HL-60 (cell line): ENCODE results near the gene PRRX2.

Experiments
- DNase-seq, 2 experiments: peaks; one replicate each; pipeline ENCODE4 v3.0.0-alpha.2; 2010 to 2020; ENCODE audit warnings: low read depth in 1 of 2, low spot score in 1 of 2
- H3K27ac ChIP-seq: fragments of 250-450 bp; sonication (Bioruptor Pico); replicated peaks from 2 replicates; pipeline ENCODE4 v1.5.1; 2020; ENCODE audit warnings: mild to moderate bottlenecking, moderate library complexity
- H3K27me3 ChIP-seq: fragments of 250-450 bp; sonication (Bioruptor Pico); 2 replicates; pipeline ENCODE4 v1.5.1; 2021; ENCODE audit warnings: mild to moderate bottlenecking, moderate library complexity; ENCODE audit not compliant: insufficient read depth, poor library complexity, severe bottlenecking
- H3K4me3 ChIP-seq: replicated peaks from 2 replicates; pipeline ENCODE4 v1.5.1; 2011; ENCODE audit warnings: mild to moderate bottlenecking, control low read depth, low read length; ENCODE audit not compliant: insufficient read depth
- GABPA ChIP-seq: IDR thresholded peaks from 2 replicates; pipeline ENCODE4 v1.6.1; 2012; ENCODE audit warnings: low read depth
- POLR2AphosphoS5 ChIP-seq: IDR thresholded peaks from 2 replicates; pipeline ENCODE4 v1.6.1; 2012; ENCODE audit warnings: low read depth
- SPI1 ChIP-seq: IDR thresholded peaks from 2 replicates; pipeline ENCODE4 v1.6.1; 2012; ENCODE audit warnings: low read depth, mild to moderate bottlenecking, borderline replicate concordance
- TF ChIP-seq, protein P1 (sequence below): IDR thresholded peaks from one replicate; pipeline ENCODE4 v1.5.1; 2011; ENCODE audit warnings: low read length, control low read depth, inconsistent platforms; ENCODE audit not compliant: insufficient read depth
- TF ChIP-seq, protein P2 (sequence below): IDR thresholded peaks from 2 replicates; pipeline ENCODE4 v1.6.1; 2012; ENCODE audit warnings: low read depth; ENCODE audit not compliant: insufficient replicate concordance

Gene PRRX2

GRCh38 chr9:129726322-129727160, 61.1 kb downstream of the PRRX2 start:
- H3K4me3 ChIP-seq, result no peak overlapping the region
- H3K27me3 ChIP-seq, result peaks cover 3% of the 10 kb centered on the region
- no peak for TF ChIP-seq GABPA
- TF ChIP-seq, protein P1, sequence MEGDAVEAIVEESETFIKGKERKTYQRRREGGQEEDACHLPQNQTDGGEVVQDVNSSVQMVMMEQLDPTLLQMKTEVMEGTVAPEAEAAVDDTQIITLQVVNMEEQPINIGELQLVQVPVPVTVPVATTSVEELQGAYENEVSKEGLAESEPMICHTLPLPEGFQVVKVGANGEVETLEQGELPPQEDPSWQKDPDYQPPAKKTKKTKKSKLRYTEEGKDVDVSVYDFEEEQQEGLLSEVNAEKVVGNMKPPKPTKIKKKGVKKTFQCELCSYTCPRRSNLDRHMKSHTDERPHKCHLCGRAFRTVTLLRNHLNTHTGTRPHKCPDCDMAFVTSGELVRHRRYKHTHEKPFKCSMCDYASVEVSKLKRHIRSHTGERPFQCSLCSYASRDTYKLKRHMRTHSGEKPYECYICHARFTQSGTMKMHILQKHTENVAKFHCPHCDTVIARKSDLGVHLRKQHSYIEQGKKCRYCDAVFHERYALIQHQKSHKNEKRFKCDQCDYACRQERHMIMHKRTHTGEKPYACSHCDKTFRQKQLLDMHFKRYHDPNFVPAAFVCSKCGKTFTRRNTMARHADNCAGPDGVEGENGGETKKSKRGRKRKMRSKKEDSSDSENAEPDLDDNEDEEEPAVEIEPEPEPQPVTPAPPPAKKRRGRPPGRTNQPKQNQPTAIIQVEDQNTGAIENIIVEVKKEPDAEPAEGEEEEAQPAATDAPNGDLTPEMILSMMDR, result peak; percentile 89
- no peak overlapping the region for H3K27ac ChIP-seq
- DNase-seq, result peak; percentile 38 to 47

- DNase-seq, result no peak
- Histone ChIP-seq H3K27me3 (peaks cover 3% of the 10 kb centered on the region), H3K4me3 (no peak overlapping the region), H3K27ac (no peak overlapping the region)
- TF ChIP-seq SPI1 (no peak), GABPA (no peak), POLR2AphosphoS5 (no peak)
- TF ChIP-seq, protein P2, sequence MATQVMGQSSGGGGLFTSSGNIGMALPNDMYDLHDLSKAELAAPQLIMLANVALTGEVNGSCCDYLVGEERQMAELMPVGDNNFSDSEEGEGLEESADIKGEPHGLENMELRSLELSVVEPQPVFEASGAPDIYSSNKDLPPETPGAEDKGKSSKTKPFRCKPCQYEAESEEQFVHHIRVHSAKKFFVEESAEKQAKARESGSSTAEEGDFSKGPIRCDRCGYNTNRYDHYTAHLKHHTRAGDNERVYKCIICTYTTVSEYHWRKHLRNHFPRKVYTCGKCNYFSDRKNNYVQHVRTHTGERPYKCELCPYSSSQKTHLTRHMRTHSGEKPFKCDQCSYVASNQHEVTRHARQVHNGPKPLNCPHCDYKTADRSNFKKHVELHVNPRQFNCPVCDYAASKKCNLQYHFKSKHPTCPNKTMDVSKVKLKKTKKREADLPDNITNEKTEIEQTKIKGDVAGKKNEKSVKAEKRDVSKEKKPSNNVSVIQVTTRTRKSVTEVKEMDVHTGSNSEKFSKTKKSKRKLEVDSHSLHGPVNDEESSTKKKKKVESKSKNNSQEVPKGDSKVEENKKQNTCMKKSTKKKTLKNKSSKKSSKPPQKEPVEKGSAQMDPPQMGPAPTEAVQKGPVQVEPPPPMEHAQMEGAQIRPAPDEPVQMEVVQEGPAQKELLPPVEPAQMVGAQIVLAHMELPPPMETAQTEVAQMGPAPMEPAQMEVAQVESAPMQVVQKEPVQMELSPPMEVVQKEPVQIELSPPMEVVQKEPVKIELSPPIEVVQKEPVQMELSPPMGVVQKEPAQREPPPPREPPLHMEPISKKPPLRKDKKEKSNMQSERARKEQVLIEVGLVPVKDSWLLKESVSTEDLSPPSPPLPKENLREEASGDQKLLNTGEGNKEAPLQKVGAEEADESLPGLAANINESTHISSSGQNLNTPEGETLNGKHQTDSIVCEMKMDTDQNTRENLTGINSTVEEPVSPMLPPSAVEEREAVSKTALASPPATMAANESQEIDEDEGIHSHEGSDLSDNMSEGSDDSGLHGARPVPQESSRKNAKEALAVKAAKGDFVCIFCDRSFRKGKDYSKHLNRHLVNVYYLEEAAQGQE, result no peak
- TF ChIP-seq, protein P1, result no peak
These were observed 63.3 kb downstream of the PRRX2 start for GRCh38 chr9:129728744-129729143.

DNA sequence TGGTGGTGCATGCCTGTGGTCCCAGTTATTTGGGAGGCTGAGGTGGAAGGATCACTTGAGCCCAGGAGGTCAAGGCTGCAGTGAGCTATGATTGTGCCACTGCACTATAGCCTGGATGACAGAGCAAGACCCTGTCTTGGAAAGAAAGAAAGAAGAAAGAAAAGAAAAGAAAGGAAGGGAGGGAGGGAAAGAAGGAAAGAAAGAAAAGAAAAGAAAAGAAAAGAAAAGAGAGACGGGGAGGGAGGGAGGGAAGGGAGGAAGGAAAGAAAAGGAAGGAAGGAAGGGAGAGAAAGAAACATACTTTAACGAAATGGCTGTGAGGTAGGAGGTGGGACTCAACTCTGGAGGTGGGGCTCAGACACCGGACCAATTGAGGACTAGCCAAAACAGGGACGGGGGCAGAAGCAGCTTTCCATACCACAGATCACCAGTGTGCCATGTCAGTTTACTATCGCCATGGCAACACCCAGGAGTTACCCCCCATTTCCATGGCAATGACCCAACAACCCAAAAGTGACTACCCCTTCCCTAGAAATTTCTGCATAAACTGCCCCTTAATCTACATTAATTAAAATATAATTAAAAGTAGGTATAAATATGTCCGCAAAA, 66.1 kb downstream of the PRRX2 start:
- Histone ChIP-seq H3K27me3 (peaks cover 3% of the 10 kb centered on the region), H3K27ac (no peak overlapping the region), H3K4me3 (no peak overlapping the region)
- TF ChIP-seq, protein P1, result no peak
- TF ChIP-seq SPI1, result no peak
- TF ChIP-seq POLR2AphosphoS5, result no peak
- TF ChIP-seq, protein P2, result no peak
- no peak for TF ChIP-seq GABPA
- DNase-seq, result no peak
